8988T (cell line): ENCODE measurements around the gene IRF4.
"Not testable (repeated sequence)": the region's sequence is repeated elsewhere in the genome, so short reads cannot be mapped to it uniquely, and the experiment has no call there.

Source experiments
- DNase-seq: peaks from one replicate; pipeline ENCODE4 v3.0.0; 2011

The IRF4 gene

DNA sequence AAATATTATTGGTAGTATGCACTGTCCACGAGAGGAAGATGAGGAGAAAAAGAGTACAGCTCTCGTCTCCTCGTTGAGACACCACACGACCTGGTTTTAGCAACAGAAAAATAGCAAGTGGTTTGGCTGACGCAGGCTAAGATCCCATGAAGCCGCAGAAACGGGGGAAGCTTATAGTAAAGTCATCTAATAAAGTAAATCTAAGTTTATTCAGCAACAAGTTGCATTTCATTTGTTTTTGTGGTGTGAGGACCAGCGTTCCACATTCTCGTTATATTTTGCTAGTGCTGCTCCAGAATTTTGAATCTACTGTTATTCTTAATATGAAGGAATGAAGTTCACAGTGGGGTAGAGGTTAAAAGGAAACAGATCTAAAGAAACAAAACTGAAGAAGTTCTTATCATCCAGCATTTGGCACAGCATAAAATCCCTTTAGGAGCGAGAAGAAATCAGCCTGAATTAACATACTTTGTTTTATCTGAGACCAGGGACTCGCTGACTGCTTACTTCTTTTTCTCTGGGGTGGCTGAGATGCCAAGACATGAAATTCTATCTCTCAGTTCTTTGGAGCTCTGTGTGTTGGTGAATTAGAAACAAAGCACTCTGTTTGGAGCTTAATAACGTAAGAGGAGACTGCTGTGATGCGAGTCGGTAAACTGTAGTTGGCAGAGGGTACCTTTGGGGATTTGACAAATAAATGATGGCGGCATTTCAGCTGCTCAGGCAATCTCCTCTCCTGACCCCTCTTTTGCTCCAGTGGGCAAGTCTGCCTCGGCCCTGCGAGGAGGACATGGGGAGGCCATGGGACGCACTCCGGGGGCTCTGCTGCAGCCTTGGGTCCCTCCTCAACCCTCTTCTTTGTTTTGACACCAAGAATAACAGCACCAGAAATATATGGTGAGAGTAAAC lies 24.9 kb upstream of the IRF4 start:
- no peak for DNase-seq

DNA sequence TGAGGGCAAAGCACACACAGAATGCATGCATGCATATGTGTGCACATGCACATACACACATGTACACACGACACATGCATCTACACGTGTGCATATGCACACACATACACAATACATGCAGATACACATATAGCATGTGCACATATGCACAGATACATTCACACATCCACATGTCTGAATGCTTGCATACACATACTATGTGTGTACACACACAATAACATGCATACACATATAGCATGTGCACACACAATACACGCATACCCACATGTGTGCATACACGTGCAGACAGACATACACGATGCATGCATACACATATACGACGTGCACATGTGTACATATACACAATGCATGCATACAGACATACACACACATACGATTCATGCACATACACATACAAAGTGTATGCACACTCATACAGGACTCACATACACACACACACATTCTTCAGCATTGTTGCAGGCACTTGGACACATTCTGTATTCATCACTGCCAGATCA lies 24.2 kb upstream of the IRF4 start:
- no peak for DNase-seq

DNA sequence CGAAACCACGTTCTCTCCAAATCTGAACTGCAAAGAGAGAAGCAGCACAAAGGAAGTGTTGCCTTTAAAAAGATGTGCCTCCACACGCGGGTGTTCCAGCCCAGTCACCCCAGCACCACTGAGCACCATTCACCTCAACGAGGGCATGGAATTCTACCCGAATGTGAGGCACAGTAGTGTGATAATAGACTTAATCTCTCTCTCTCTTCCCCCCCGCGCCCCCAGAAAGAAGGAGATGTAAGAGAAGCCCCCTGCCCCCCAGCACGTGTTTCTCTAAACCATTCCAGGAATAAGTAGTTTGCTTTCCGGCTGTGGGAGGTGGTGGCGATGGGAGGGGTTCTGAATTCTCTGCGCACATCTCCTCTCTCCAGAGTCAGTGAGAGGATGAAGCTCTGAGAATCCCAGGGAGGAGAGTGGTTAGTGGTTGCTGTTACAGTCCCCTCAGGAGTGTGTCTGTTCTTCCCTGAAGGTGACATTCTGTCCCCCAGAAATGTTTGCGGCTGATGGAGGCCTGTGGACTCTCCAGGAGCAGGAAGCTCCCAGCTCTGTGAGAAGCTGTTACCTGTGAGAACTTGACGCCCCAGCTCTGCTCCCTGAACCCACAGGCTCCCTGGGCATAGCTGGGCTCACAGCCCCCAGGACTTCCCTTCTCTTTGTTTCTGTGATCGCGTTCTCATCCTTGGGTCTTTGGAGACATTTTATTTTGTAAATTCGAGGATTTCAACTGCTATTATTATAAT lies 23.5 kb upstream of the IRF4 start:
- no peak for DNase-seq

DNA sequence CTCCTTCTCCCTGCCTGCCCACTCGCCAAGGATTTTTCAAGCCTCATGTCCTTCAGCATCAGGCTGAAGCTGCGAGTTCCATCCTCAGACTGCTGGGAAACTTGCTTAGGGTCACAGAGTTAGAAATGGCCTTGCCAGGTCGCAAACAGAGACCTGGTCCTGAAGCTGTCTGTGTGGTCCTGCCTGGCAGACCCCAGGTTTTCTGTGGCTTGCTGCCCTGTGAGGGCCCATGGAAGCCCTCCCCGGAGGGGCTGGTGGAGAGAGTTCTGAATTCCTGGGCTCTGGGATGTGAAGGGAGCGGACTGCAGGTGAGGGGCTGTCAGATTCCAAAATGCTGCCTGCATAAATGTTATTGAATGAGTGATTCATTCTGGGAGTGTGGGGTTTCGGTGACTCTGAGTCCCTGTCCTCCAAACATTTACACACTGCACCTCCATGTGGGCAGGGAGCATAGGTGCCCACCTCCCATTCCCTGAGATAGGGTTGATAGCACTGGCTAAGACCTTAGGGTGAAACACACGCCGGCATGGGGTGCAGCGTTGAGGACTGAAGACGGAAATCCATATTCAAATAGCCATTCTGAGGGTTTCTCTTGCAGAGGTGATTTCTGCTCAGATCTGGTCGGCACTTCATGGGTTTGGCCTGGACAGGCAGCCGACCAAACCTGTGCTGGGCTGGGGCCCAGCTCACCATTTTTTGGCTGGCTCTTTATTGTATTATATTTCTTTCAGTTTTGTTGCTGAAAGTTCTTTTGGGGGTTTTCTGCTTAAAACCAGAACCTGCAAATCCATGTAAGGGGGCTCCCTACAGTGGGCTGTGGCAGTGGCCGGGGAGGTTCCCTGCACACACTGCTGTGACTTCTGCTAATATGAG lies 21.8 kb upstream of the IRF4 start:
- DNase-seq, result no peak

DNA sequence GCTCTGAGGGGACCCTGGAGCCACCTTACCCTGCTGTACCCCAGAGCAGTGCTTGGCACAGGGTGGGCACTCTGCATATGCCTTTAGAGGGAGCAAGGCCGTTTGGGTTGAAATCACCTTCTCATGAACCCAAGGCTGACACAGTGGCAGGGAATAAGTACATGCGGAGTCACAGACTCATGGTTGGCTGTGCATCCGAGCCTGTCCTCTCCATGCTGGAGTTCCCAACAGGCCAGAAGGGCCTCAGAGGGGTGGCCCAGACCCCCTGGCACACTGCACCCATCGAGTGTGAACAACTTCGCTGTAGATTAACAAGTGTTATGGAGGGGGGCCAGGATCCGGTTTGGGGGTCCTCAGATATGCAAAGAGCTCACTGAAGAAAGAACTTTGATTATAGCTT lies 21.0 kb upstream of the IRF4 start:
- no peak for DNase-seq

DNA sequence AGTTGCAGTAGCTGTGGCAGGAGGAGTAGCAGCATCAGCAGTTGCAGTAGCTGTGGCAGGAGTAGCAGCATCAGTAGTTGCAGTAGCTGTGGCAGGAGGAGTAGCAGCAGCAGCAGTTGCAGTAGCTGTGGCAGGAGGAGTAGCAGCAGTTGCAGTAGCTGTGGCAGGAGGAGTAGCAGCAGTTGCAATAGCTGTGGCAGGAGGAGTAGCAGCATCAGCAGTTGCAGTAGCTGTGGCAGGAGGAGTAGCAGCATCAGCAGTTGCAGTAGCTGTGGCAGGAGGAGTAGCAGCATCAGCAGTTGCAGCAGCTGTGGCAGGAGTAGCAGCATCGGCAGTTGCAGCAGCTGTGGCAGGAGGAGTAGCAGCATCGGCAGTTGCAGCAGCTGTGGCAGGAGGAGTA lies 19.7 kb upstream of the IRF4 start:
- DNase-seq, result not testable (repeated sequence)

DNA sequence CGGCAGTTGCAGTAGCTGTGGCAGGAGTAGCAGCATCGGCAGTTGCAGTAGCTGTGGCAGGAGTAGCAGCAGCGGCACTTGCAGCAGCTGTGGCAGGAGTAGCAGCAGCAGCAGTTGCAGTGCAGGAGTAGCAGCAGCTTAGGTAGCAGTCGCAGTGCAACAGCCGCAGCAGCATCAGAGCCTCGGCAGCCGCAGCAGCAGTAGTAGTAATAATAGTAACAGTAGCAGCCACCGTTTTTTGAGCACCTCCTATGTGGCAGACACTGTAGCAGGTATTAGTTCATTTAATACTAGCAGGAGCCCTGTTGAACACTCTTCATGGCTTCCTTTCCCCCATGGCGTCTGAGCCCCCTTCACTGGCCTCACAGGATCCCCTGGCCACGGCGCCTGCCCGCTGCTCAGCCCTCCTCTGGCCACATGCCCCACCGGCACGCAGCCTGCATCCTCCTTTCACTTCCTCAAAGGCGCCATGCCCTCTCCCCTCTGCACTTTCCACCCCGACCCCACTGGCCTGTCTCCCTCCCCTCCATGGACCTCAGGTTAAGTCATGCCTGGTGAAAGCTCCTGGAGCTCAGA lies 19.1 kb upstream of the IRF4 start:
- no peak for DNase-seq

DNA sequence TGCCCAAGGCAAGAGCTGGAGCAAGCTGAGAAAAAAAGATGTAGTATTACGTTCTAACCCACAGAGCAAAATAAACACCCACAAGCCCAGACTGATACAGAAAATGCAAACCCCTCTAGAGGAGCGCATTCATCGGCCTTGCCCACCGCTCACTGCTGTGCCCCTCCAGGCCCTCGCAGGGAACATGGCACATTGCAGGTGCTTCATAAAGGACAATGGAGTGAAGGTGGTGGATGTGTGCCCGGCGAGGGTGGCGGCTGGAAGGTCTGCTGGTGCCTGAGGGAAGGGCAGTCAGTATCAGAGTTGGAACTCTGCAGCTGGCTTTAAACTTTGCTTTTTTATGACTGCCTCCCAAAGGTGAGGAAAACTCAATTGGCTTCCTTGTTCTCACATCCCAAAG lies 18.5 kb upstream of the IRF4 start:
- no peak for DNase-seq

DNA sequence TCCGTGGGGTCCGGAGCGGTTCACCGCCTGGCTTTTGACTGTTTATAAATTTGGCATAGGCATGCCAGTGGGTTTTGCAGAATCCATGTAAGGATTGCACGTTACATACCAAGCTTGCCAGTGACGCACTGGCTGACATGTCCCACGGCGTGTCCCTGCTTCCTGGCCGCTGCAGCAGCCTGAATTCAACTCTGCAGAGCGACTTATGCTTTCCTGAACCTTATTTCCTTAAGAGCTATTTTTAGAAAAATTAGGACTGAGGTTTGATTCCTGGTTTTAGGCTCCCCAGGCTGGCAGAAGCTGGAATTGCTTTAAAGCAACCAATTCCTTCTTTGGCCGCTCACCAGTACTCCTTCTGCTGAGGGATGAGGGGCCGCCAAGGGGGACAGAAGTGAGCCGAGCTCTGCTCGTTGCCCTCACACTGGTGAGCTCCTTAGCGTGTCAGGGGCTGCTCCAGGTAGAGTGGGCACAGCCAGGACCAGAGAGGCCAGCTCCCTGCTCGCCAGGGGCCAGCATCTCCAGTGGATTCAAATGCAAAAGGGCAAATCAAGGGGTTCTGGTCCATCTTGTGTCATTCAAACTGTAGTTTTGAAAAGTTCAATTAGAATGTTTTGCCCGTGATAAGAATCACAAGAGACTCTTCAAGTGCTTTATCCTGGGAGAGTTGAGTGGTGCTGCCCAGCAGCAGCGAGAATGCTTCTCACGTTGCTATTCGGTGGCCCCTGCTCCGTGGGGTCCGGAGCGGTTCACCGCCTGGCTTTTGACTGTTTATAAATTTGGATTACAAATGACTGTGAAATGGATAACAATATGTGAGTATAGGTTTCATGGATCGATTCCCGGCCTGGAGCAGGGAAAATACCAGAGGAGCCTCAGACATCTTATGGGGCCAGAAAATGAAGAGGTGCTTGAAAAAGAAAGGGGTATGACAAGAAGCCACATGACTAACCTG lies 17.5 kb upstream of the IRF4 start:
- no peak for DNase-seq

DNA sequence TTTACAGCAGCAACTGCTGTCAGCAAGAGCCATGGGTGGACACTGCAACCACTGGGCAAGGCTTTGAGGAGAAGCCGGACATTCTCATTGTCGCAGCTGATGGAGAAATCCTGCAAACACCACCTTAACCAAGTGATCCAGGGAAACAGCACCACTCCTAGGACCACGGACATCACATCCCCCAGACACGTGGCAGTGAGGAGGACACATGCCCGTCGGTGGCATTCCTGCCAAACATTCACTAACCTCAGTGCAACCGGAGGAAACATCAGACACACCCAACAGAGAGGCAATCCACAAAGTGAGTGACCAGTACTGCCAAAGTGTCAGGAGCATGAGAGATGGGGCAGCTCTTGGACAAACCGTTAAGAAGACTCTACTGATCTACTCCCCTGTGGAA lies 16.6 kb upstream of the IRF4 start:
- no peak for DNase-seq

DNA sequence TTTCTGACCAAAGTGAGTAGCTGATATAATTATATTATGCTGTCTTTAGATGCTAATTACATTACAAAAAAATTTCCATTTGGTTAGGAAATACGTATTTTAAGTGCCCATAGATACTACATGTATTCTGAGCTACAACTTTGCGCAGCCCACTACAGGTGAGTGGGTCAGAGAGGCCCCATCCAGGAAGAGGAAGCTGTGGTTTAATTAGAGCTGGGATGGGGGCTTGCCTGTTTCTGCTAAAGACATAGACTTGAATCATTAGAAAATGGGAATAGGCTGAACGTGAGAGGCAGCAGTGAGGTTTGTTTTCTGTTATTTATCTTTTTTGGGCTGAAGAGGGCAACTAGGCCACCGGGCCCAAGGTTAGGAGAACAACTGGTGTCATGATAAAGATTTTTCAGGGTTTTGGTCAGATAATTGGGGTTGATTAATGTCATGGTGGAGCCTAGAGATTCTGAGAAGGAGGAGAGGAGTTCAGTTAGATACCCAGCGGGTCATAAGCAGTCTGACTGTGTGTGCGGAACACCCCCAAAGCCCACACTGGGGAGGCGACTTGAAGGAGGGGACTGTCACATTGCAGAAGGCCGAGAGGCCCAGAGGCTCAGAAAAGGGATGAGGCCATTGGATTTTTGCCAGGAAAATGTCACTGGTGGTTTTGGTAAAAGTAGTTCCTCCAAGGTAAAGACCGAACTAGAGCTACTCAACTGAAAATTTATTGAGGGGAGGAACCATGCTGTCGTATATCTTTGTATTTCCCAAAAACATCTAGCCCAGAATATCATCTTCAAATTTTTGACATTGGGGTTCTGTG lies 14.5 kb upstream of the IRF4 start:
- DNase-seq, result no peak

DNA sequence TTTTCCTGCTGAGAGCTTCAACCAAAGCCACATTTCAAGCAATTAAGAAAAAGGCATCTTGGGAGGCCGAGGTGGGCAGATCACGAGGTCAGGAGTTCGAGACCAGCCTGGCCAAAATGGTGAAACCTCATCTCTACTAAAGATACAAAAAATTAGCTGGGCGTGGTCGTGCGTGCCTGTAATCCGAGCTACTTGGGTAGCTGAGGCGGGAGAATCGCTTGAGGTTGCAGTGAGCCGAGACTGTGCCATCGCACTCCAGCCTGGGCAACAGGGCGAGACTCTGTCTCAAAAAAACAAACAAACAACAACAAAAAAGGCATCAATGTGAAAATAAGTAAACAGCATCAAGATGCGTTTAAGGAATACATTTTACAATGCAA lies 13.9 kb upstream of the IRF4 start:
- not testable (repeated sequence) for DNase-seq

DNA sequence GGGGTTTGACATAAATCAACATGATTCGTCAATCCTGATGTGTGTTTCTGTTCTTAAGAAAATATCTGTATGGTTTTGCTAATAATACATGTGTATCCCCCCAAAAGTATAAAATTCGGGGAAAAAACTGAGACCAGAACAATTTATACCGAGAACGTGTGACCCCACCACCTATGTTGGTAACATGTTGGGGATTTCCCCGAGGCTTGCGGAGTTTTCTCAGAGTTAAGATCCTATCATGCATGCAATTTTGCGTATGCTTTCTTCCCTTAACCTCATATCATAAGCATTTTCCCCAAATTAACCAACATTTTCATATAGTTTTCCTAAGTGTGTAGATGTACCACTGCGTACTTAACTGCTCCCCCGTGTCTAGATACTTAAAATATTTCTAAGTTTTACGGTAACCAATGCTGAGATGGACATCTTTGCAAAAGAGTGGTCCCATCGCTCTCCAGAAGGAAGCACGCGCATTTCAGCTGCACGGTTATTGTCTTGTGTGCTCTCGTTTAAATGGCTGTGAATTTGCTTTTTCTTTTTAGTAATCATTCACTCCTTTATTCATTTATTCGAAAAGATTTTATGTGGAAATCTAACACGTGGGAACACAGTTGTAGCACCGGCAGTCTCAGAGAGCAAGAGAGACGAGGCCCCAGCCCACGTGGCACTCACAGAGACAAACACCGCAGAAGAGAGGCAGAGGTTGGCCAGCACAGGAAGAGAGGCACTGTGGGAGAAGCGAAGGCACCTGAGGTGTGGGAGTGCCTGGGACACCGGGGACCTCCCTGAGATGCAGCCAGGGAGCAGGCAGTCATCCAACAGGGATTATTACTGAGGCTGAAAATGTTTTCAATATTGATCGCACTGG lies 13.2 kb upstream of the IRF4 start:
- no peak for DNase-seq

DNA sequence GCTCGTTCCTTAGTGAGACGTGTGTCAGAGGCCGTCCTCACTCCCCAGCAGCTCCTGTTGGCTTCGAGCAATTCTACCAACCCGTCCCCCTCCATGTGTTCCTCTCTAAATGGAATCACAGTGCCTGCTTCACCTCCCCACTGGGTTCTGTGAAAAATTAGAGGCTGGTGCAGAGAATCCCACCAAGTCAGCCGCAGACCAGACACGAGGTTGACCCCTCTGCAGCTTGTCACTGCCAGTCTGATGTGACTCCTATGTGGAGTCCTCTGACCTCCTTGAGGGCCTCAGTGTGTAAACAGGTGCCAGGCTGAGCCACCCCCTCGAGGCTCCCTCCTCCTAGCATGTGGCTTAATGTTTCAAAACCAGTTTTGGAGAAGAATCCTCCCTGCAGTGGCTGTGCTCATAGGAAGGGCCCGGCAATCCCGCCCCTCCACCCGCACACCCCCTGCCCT lies 12.6 kb upstream of the IRF4 start:
- DNase-seq, result no peak

DNA sequence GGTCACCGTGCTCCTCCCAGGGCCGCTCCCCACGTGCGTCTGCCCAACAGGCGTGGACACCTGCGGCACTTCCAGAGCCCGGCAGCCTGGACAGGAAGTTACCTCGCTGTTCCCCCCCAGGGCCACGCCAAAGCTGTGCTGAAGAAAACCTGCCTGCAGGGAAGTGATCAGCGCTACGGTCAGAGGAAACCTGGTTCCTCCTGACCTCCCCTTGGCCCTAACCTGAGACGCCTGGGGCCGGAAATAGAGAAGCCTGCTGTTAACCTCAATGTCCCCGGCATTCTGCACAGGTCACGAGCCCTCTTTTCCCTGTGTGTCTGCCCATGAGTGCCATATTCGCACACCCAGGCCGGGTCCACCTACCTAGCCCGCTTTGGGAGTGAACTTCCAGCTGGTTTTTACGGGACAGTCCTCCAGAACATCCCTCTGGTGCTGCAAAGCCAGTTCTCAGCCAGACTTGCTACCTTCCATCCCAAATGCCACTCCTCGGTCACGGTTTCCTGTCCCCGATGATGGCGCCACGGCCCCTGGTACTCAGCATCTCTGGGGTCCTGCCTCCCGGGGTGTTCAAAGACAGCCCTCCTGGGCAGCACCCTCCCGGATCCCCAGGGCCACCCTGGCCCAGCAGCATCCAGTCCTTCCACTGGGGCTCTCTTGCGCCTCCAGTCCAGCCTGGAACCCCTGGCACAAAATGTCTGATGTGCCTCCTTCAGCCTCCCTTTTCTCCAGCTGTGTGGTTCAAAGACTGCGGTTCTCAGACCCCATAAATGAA lies 12.0 kb upstream of the IRF4 start:
- no peak for DNase-seq

DNA sequence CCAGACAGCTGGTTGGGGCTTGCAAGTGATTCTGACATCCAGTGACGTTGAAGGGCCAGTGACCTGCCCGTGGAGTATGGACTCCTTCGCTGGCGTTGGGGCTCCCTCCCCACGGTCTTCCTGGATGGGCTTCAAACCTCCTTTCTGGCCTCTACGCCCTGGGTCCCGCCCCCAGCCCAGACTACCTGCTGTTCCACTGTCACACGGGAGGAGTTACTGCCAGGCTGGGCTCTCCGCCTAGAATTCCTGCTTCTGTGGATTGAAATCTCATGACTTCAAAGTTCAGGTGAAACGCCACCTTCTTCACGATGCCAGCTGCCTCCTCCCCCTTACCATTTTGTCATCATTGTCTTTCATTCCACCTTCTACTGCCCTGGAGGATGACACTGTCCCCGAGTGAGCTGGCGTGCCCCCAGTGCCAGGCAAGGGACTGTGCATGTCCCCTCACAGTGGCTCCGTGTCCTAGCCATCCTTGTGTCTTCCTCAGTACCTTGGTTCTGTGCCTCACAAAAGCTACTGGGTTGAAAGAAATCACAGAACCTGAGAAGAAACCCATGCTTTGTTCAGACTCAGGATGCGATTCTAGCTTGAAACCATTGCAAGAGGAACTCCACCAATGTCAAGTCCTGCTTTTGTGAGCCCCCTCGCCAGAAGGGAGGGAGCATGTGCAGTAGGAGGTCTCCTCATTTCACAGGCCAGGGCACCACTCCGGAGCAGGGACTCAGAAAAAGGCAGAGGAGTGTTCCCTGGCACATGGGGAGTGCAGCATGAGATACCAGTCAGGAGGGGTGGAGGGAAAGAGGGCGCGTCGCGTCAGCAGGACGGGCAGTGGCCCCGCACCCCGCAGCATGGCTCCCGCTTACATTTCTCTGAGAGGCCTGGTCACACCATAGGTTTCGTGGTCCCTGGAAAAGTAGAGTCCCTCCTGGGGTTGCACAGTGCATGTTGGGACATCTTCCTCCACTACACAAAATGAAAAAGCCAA lies 11.0 kb upstream of the IRF4 start:
- DNase-seq, result no peak

DNA sequence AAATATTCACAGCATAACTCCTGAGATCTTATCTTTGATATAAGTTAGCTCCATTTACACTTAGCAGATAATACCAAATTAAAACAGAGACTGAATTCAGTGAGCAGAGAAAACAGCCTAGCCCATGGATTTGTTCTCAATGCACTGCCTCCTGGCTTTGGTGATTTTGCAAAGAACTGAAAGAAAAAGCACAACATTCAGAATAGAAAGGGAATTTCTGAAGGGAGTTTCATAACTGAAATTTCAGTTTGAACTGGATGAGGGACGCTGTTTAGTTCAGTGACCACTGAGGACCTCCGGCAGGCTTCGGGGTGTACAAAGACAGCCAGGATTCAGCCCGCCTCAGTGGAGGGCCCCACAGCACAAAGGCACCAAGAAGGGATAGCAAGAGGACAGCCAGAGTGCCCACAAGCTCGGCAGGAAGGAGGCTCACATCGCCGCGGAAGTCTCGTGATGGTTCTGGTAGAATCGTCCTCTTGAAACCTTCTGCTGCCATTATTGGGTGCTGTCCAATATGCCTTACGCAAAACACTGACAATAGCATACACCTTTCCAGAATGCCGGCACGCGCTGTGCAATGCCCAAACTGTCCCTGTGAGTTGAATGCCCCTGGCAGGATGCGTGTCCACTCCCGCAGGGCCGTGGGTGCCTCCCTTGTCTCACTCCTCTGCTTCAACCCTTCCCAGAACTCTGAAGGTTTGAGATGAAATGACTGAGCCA lies 9.7 kb upstream of the IRF4 start:
- no peak for DNase-seq
